ENCODE data around the gene CAPG.

DNA sequence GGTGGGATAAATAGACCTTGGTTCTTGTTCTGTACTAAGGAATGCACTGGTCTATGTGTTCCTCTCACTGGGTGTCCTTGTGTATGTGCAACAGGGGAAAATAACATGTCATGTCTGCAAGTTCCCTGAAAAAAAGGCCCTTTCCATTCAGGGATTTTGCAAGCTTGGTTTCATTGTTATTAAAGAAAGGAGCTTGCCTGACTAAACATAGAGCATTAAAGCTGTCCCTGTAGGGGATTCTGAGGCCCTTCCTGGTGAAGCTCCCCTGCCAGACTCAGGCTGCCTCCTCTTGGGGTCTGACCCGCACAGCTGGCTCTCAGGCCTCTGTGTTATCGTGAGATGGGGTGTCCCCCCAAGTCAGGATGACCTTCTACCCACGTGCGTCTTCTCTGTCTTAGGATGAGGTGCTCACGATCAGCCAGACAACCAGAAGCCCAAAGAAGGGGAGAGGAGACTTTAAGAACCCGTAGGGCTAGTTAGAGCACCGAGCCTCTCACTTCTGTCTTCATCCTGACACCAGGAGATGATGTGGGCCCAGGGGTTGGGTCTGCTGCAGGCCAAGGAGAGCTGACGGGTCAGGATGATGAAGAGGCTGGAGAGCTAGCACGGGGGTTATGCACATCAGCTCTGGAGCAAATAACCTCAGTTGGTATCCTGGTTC lies 21.2 kb downstream of the CAPG start:
- TF ChIP-seq, protein P1, sequence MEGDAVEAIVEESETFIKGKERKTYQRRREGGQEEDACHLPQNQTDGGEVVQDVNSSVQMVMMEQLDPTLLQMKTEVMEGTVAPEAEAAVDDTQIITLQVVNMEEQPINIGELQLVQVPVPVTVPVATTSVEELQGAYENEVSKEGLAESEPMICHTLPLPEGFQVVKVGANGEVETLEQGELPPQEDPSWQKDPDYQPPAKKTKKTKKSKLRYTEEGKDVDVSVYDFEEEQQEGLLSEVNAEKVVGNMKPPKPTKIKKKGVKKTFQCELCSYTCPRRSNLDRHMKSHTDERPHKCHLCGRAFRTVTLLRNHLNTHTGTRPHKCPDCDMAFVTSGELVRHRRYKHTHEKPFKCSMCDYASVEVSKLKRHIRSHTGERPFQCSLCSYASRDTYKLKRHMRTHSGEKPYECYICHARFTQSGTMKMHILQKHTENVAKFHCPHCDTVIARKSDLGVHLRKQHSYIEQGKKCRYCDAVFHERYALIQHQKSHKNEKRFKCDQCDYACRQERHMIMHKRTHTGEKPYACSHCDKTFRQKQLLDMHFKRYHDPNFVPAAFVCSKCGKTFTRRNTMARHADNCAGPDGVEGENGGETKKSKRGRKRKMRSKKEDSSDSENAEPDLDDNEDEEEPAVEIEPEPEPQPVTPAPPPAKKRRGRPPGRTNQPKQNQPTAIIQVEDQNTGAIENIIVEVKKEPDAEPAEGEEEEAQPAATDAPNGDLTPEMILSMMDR (conservative IDR thresholded peaks at IDR 0.05; ENCODE audit: low read depth, low read length), result no peak
- TF ChIP-seq BHLHE40 (IDR thresholded peaks at IDR 0.05; ENCODE audit: low read depth, low read length) (no peak), CHD1 (IDR thresholded peaks at IDR 0.05; ENCODE audit: low read depth, low read length) (no peak), POLR2A (IDR thresholded peaks at IDR 0.05; ENCODE audit: low read depth, low read length) (no peak), RCOR1 (IDR thresholded peaks at IDR 0.05; ENCODE audit: insufficient replicate concordance, low read length) (no peak), SMC3 (IDR thresholded peaks at IDR 0.05; ENCODE audit: low read depth, low read length) (no peak), NFE2L2 (IDR thresholded peaks at IDR 0.05; ENCODE audit: low read depth, low read length) (no peak), CEBPB (IDR thresholded peaks at IDR 0.05; ENCODE audit: low read depth, low read length) (no peak), RAD21 (IDR thresholded peaks at IDR 0.05; ENCODE audit: low read length) (no peak), FOS (IDR thresholded peaks at IDR 0.05; ENCODE audit: low read depth, low read length) (no peak), RFX5 (IDR thresholded peaks at IDR 0.05; ENCODE audit: low read depth, low read length) (no peak), MXI1 (IDR thresholded peaks at IDR 0.05; ENCODE audit: borderline replicate concordance, low read depth, low read length) (no peak)
- TF ChIP-seq, protein P2, sequence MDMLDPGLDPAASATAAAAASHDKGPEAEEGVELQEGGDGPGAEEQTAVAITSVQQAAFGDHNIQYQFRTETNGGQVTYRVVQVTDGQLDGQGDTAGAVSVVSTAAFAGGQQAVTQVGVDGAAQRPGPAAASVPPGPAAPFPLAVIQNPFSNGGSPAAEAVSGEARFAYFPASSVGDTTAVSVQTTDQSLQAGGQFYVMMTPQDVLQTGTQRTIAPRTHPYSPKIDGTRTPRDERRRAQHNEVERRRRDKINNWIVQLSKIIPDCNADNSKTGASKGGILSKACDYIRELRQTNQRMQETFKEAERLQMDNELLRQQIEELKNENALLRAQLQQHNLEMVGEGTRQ (IDR thresholded peaks at IDR 0.05; ENCODE audit: low read depth, low read length), result no peak
- TF ChIP-seq, protein P3, sequence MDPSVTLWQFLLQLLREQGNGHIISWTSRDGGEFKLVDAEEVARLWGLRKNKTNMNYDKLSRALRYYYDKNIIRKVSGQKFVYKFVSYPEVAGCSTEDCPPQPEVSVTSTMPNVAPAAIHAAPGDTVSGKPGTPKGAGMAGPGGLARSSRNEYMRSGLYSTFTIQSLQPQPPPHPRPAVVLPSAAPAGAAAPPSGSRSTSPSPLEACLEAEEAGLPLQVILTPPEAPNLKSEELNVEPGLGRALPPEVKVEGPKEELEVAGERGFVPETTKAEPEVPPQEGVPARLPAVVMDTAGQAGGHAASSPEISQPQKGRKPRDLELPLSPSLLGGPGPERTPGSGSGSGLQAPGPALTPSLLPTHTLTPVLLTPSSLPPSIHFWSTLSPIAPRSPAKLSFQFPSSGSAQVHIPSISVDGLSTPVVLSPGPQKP (IDR thresholded peaks at IDR 0.05; ENCODE audit: borderline replicate concordance, low read depth, low read length), result no peak

Data from IMR-90 (cell line).